Lung (tissue), 12 donors: ENCODE measurements around the gene SNIP1. TPM values are rescaled to one million over a fixed set of nuclear protein-coding genes. Genes with fewer than 3 reads are reported as not detected.

Experiments used
- ATAC-seq: fragments of 200-7000 bp; cut with Tn5 transposase; one replicate; pipeline ENCODE4 v1.9.1; 2020; ENCODE audit warnings: moderate number of reproducible peaks; ENCODE audit not compliant: insufficient read depth, low FRiP score
- DNase-seq, 3 donors: peaks; one replicate each; pipeline ENCODE4 v3.0.0-alpha.2; 2013 to 2017
- H3K27ac ChIP-seq, 2 donors: one replicate each; pipeline ENCODE4 v1.5.1; 2013; ENCODE audit warnings: mild to moderate bottlenecking in 2 of 2, moderate library complexity in 2 of 2, control low read depth in 1 of 2, inconsistent platforms in 1 of 2, low read depth in 1 of 2, low read length in 1 of 2
- H3K27me3 ChIP-seq, 3 donors: one replicate each; pipeline ENCODE4 v1.5.1; 2013; ENCODE audit warnings: low read length in 2 of 3; ENCODE audit not compliant: control insufficient read depth in 3 of 3, insufficient read depth in 3 of 3
- H3K36me3 ChIP-seq, 4 donors: one replicate each; pipeline ENCODE4 v1.5.1; 2013; ENCODE audit warnings: low read length in 4 of 4, mild to moderate bottlenecking in 1 of 4, moderate library complexity in 1 of 4; ENCODE audit not compliant: control insufficient read depth in 4 of 4, insufficient read depth in 4 of 4
- H3K4me1 ChIP-seq, 5 donors: one replicate each; pipeline ENCODE4 v1.5.1; 2013; ENCODE audit warnings: low read length in 5 of 5, mild to moderate bottlenecking in 2 of 5, moderate library complexity in 1 of 5; ENCODE audit not compliant: control insufficient read depth in 5 of 5, insufficient read depth in 5 of 5
- H3K4me3 ChIP-seq: one replicate; pipeline ENCODE4 v1.5.1; 2013; ENCODE audit warnings: mild to moderate bottlenecking, control low read depth, moderate library complexity
- H3K9ac ChIP-seq, 2 donors: one replicate each; pipeline ENCODE4 v1.5.1; 2013; ENCODE audit warnings: low read length in 2 of 2, control low read depth in 1 of 2; ENCODE audit not compliant: insufficient read depth in 1 of 2
- H3K9me3 ChIP-seq, 4 donors: one replicate each; pipeline ENCODE4 v1.5.1; 2013; ENCODE audit warnings: low read length in 3 of 4, mild to moderate bottlenecking in 1 of 4, moderate library complexity in 1 of 4; ENCODE audit not compliant: control insufficient read depth in 4 of 4, insufficient read depth in 3 of 4
- WGBS, 2 donors: extraction: QIAGEN DNeasy Blood & Tissue Kit; methylation state at CpG; one replicate each; pipeline ENCODE4 v1.1.7; 2013; 5-methylcytosine and 5-hydroxymethylcytosine counted together
- polyA plus RNA-seq, 2 donors: library from polyadenylated mRNA; stranded (reverse); fragments of 200-250 nt; gene quantifications; one replicate each; pipeline ENCODE4 v1.2.1, GENCODE V29; 2013
- total RNA-seq, 2 donors: library from RNA; depleted of rRNA in 1 of 2; stranded (reverse); fragments of >200 nt in 1 of 2; gene quantifications; one replicate each; pipeline ENCODE4 v1.2.1, GENCODE V29; 2014 to 2021
- TF ChIP-seq, protein P1 (sequence below): IDR thresholded peaks from 2 replicates; pipeline ENCODE4 v1.5.1; 2012; ENCODE audit warnings: mild to moderate bottlenecking; ENCODE audit errors: control extremely low read depth, extremely low read depth
- donor health status: control.
- donor health status: control.
- donor health status: Bipolar disorder and iron deficiency.
- donor health status: healthy.
- donor health status: DM: yes; HTN: yes; CAD: no.

The SNIP1 gene
- total and polyA plus RNA-seq, 4 donors: 4.5 to 22.4 (median 9.8) TPM

- ATAC-seq (no peak), DNase-seq (no peak)
- 70 to 81% methylated on average over 3 of the region's 3 CpGs for WGBS, 2 donors
Measured at GRCh38 chr1:37557402-37557801, 3.3 kb upstream of the SNIP1 start.

DNA sequence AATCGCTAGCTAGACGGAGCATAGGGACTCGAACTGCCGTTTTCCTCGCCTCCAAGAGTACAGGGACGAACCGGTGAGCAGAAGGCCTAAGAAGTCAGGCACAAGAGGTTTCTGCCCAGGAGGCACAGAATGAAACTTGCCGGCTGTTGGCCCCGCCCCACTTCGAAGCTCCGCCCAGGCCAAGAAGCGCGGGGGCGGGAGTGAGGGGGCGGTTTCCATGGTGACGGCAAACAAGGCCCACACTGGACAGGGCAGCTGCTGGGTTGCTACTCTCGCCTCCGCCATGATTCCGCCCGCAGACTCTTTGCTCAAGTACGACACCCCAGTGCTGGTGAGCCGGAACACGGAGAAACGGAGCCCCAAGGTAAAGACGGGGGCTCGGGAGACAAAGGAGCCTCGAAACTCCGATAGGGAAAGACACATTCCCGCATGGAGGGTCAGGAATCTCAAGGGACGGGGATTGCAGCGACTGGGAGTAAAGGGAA lies 2.7 kb upstream of the SNIP1 start, which contains the start of gene DNALI1:
TSS of gene DNALI1 (plus strand) at position 229 of the 485 bp plus-strand sequence. CDS start at position 284, 55 bp downstream.
- WGBS, 2 donors: 20 to 42% methylated on average over 26 to 31 of the region's 31 CpGs
- TF ChIP-seq, protein P1, sequence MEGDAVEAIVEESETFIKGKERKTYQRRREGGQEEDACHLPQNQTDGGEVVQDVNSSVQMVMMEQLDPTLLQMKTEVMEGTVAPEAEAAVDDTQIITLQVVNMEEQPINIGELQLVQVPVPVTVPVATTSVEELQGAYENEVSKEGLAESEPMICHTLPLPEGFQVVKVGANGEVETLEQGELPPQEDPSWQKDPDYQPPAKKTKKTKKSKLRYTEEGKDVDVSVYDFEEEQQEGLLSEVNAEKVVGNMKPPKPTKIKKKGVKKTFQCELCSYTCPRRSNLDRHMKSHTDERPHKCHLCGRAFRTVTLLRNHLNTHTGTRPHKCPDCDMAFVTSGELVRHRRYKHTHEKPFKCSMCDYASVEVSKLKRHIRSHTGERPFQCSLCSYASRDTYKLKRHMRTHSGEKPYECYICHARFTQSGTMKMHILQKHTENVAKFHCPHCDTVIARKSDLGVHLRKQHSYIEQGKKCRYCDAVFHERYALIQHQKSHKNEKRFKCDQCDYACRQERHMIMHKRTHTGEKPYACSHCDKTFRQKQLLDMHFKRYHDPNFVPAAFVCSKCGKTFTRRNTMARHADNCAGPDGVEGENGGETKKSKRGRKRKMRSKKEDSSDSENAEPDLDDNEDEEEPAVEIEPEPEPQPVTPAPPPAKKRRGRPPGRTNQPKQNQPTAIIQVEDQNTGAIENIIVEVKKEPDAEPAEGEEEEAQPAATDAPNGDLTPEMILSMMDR: no peak
- peak within 1 kb of the TSS; percentile 5 for H3K4me3 ChIP-seq
- peak within 1 kb of the TSS; percentile 51 to 91 for H3K9ac ChIP-seq
- peak within 1 kb of the TSS in 1 of 2 donors; percentile 63 for H3K27ac ChIP-seq
- DNase-seq (peak; percentile 95 to 97 (median 95)), ATAC-seq (peak; percentile 92)
- H3K9me3 ChIP-seq: no peaks in the 10 kb centered on the region
- no peaks in the 10 kb centered on the region for H3K27me3 ChIP-seq
- H3K36me3 ChIP-seq: peaks cover 0 to 13% (median 6%) of the 10 kb centered on the region in 4 donors
- peaks cover 5 to 28% (median 7%) of the 10 kb centered on the region in 5 donors for H3K4me1 ChIP-seq

More at GRCh38 chr1:37557402-37557801, 3.3 kb upstream of the SNIP1 start:
- TF ChIP-seq, protein P1: no peak
- H3K9ac ChIP-seq: peak overlapping the region; percentile 50 to 91
- no peaks in the 10 kb centered on the region for H3K9me3 ChIP-seq
- peaks cover 0 to 9% (median 7%) of the 10 kb centered on the region in 4 donors for H3K36me3 ChIP-seq
- H3K27me3 ChIP-seq: no peaks in the 10 kb centered on the region
- peaks cover 5 to 27% (median 7%) of the 10 kb centered on the region in 5 donors for H3K4me1 ChIP-seq
- H3K27ac ChIP-seq: peak overlapping the region in 1 of 2 donors; percentile 63
- H3K4me3 ChIP-seq: no peak overlapping the region

DNA sequence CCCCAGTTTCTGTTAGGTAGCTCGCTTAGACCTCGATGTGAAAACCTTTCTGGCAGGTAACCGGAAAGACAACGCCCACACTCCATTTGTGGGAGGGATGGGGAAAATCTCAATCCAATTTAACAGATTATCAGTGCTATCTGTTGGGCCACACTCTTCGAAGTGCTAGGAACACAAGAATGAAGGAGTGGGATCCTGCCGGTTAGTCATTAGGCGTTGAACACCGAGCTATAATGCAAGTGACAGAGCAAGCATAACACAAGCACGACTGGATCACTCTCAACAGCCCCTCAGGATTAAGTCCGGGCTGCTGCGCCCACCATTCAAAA lies 531 bp downstream of the SNIP1 start:
- H3K27ac ChIP-seq: peak overlapping the region; percentile 87 to 92
- H3K4me1 ChIP-seq: peaks cover 5 to 28% (median 7%) of the 10 kb centered on the region in 5 donors
- 3% methylated on average over 11 of the region's 11 CpGs for WGBS, 2 donors
- no peaks in the 10 kb centered on the region for H3K27me3 ChIP-seq
- peak overlapping the region; percentile 98 for H3K4me3 ChIP-seq
- H3K36me3 ChIP-seq: peaks cover 0 to 15% (median 7%) of the 10 kb centered on the region in 4 donors
- peak overlapping the region; percentile 78 to 90 for H3K9ac ChIP-seq
- TF ChIP-seq, protein P1: no peak
- H3K9me3 ChIP-seq: no peaks in the 10 kb centered on the region
- ATAC-seq (no peak), DNase-seq (no peak)
